HT-29 (cell line): ENCODE measurements around the gene ZNF286A. TPM values are rescaled to one million over a fixed set of nuclear protein-coding genes. Genes with fewer than 3 reads are reported as not detected.

Experiments
- small RNA-seq: library from RNA; depleted of rRNA; stranded (forward); fragments of <200 nt; gene quantifications from one replicate; pipeline ENCODE3, GENCODE V24; 2014
- total RNA-seq: library from RNA; depleted of rRNA; stranded (reverse); fragments of >200 nt; shearing (Covaris generic); gene quantifications from 2 replicates; pipeline ENCODE4 v1.2.3, GENCODE V29; 2014; rRNA removed

Gene ZNF286A
- total RNA-seq, 1 experiment from 2014 or later, result 4.6 TPM

Small RNA genes lying within 50 kb of the gene (small RNA-seq; reads per million reads assigned to genes)
- gene ZNF29P, result not detected

Other genes with a start within 250 kb of the ZNF286A start
- gene CDRT4, start 232.1 kb upstream of the ZNF286A start, total RNA-seq, result 0.20 TPM in 1 of 2 replicates, not detected in the other
- gene TVP23C, start 136.3 kb upstream of the ZNF286A start, total RNA-seq, result 4.6 and 5.0 TPM in 2 replicates
- gene FBXW10B, start 80.0 kb upstream of the ZNF286A start, total RNA-seq, result 0.31 and 0.43 TPM in 2 replicates
- gene TRIM16, start 15.4 kb upstream of the ZNF286A start, total RNA-seq, result 38.4 and 41.7 TPM in 2 replicates
- gene TBC1D26, start 32.5 kb downstream of the ZNF286A start, total RNA-seq, result not detected in 2 replicates
- gene ADORA2B, start 245.4 kb downstream of the ZNF286A start, total RNA-seq, result 5.3 and 8.2 TPM in 2 replicates